Hepatocyte (in vitro differentiated cells): ENCODE data around the gene PLSCR5. TPM values are rescaled to one million over a fixed set of nuclear protein-coding genes. Genes with fewer than 3 reads are reported as not detected.

ENCODE experiments used
- DNase-seq: peaks from one replicate; pipeline ENCODE4 v3.0.0-alpha.2; 2016; ENCODE audit warnings: low spot score
- H2AFZ ChIP-seq: fragments of 200-600 bp; sonication (generic); 2 replicates; pipeline ENCODE4 v1.6.0; 2016; ENCODE audit warnings: antibody characterized with exemption, mild to moderate bottlenecking
- H3K27ac ChIP-seq: fragments of 200-600 bp; sonication (generic); 2 replicates; pipeline ENCODE4 v1.5.1; 2016; ENCODE audit warnings: mild to moderate bottlenecking
- H3K27me3 ChIP-seq: fragments of 200-600 bp; sonication (generic); 2 replicates; pipeline ENCODE4 v1.6.1; 2016
- H3K36me3 ChIP-seq: fragments of 200-600 bp; sonication (generic); replicated peaks from 2 replicates; pipeline ENCODE4 v1.5.1; 2016; ENCODE audit warnings: low read depth; ENCODE audit not compliant: insufficient read depth
- H3K4me1 ChIP-seq: fragments of 200-600 bp; sonication (generic); 2 replicates; pipeline ENCODE4 v1.5.1; 2016; ENCODE audit warnings: mild to moderate bottlenecking, moderate library complexity; ENCODE audit not compliant: insufficient read depth
- H3K4me2 ChIP-seq: fragments of 200-600 bp; sonication (generic); 2 replicates; pipeline ENCODE4 v1.6.0; 2016
- H3K4me3 ChIP-seq: fragments of 200-600 bp; sonication (generic); 2 replicates; pipeline ENCODE4 v1.5.1; 2016; ENCODE audit warnings: mild to moderate bottlenecking
- H3K79me2 ChIP-seq: fragments of 200-600 bp; sonication (generic); 2 replicates; pipeline ENCODE4 v1.6.0; 2017; ENCODE audit warnings: mild to moderate bottlenecking
- H3K9me2 ChIP-seq: fragments of 200-600 bp; sonication (generic); replicated peaks from 2 replicates; pipeline ENCODE4 v1.6.0; 2017; ENCODE audit warnings: mild to moderate bottlenecking; ENCODE audit not compliant: insufficient read depth
- H3K9me3 ChIP-seq: fragments of 200-600 bp; sonication (generic); 2 replicates; pipeline ENCODE4 v1.5.1; 2016; ENCODE audit warnings: low read depth, mild to moderate bottlenecking
- H4K20me1 ChIP-seq: fragments of 200-600 bp; sonication (generic); 2 replicates; pipeline ENCODE4 v1.6.0; 2016; ENCODE audit warnings: mild to moderate bottlenecking; ENCODE audit not compliant: insufficient read depth, poor library complexity, severe bottlenecking
- EZH2 ChIP-seq: fragments of 200-600 bp; sonication (generic); IDR thresholded peaks from 2 replicates; pipeline ENCODE4 v1.6.1; 2016; ENCODE audit warnings: antibody characterized with exemption, mild to moderate bottlenecking, borderline replicate concordance
- EZH2phosphoT487 ChIP-seq: fragments of 200-600 bp; sonication (generic); IDR thresholded peaks from one replicate; pipeline ENCODE4 v1.6.1; 2018; ENCODE audit warnings: antibody characterized with exemption, mild to moderate bottlenecking, low read depth, moderate library complexity; ENCODE audit not compliant: unreplicated experiment, severe bottlenecking
- WGBS: methylation state at CpG from one replicate; pipeline ENCODE4 v1.1.6; 2016; ENCODE audit warnings: low lambda C conversion rate; ENCODE audit errors: missing lambda C conversion rate; 5-methylcytosine and 5-hydroxymethylcytosine counted together
- polyA plus RNA-seq: library from polyadenylated mRNA; unstranded; fragments of >200 nt; fragmentation: Nextera tagmentation; extraction: Ambion mirVana; gene quantifications from 2 replicates; pipeline ENCODE4 v1.2.1, GENCODE V29; 2016
- total RNA-seq: library from RNA; depleted of rRNA; stranded (reverse); fragments of >200 nt; gene quantifications from 2 replicates; pipeline ENCODE4 v1.2.3, GENCODE V29; 2014
- TF ChIP-seq, protein P1 (sequence below): fragments of 200-600 bp; sonication (generic); IDR thresholded peaks from 2 replicates; pipeline ENCODE4 v1.5.1; 2016; ENCODE audit warnings: antibody characterized with exemption, mild to moderate bottlenecking; ENCODE audit not compliant: poor library complexity

The PLSCR5 gene
- total and polyA plus RNA-seq, 2 experiments from 2014 or later: 2.0 to 3.0 TPM

DNA sequence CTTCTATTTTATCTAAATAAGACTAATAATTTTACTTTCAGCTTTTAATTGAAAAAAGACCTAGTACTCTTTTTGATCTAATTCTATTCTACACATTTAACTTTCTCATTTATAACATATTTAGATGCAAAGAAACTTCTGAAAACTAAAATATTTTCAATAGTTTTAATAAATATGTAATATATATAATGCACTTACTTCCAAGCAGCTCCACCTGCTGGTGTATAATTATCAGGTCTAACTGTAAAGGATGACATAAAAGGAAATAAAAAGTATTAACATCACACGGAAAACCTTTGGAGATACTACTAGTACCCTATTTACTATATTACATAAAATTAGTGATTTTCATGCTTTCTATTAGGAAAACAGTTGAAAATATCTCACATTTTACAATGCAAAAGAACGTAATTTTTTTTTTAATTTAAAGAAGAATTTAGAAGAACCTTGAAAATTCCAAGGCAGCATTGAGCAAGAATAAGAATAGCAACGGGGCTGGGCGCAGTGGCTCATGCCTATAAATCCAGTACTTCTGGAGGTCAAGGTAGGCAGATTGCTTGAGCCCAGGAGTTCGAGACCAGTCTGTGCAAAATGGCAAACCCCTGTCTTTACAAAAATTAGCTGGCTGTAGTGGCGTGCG, 10.2 kb downstream of the PLSCR5 start:
- H3K79me2 ChIP-seq: no peaks in the 10 kb centered on the region
- H3K9me3 ChIP-seq: no peaks in the 10 kb centered on the region
- no peak overlapping the region for H3K4me3 ChIP-seq
- H3K4me2 ChIP-seq: no peak overlapping the region
- H2AFZ ChIP-seq: no peak overlapping the region
- H3K36me3 ChIP-seq: no peaks in the 10 kb centered on the region
- no peaks in the 10 kb centered on the region for H3K9me2 ChIP-seq
- H3K27ac ChIP-seq: no peak overlapping the region
- no peaks in the 10 kb centered on the region for H3K27me3 ChIP-seq
- H4K20me1 ChIP-seq: no peaks in the 10 kb centered on the region
- TF ChIP-seq, protein P1, sequence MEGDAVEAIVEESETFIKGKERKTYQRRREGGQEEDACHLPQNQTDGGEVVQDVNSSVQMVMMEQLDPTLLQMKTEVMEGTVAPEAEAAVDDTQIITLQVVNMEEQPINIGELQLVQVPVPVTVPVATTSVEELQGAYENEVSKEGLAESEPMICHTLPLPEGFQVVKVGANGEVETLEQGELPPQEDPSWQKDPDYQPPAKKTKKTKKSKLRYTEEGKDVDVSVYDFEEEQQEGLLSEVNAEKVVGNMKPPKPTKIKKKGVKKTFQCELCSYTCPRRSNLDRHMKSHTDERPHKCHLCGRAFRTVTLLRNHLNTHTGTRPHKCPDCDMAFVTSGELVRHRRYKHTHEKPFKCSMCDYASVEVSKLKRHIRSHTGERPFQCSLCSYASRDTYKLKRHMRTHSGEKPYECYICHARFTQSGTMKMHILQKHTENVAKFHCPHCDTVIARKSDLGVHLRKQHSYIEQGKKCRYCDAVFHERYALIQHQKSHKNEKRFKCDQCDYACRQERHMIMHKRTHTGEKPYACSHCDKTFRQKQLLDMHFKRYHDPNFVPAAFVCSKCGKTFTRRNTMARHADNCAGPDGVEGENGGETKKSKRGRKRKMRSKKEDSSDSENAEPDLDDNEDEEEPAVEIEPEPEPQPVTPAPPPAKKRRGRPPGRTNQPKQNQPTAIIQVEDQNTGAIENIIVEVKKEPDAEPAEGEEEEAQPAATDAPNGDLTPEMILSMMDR: peak; percentile 66
- no peak for TF ChIP-seq EZH2
- no peaks in the 10 kb centered on the region for H3K4me1 ChIP-seq
- 83% methylated on average over 7 of the region's 7 CpGs for whole genome bisulfite sequencing
- peak; percentile 16 for DNase-seq

DNA sequence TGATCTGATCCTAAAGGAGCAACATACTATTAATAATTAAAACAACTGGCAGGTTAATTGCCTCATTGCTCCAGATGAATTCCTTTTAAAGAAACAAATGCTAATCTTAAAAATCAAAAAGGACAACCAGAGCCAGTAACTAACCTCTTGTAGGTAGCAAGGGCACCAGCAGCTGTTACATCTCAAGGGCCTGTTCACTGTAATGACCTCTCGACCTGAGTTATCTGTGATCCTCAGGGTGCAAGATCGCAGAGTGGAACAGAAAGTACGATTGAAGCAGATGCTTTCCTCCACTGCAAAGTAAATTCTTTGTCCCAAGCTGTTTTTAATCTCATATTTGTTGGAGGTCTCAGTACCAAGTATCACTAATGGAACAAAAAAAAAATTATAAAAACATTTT, 11.4 kb downstream of the PLSCR5 start:
- H3K27me3 ChIP-seq: no peaks in the 10 kb centered on the region
- TF ChIP-seq, protein P1: no peak
- no peak for TF ChIP-seq EZH2
- no peak for TF ChIP-seq EZH2phosphoT487
- H3K9me3 ChIP-seq: no peaks in the 10 kb centered on the region
- no peaks in the 10 kb centered on the region for H3K79me2 ChIP-seq
- H4K20me1 ChIP-seq: no peaks in the 10 kb centered on the region
- H3K36me3 ChIP-seq: no peaks in the 10 kb centered on the region
- H2AFZ ChIP-seq: no peak overlapping the region
- no peaks in the 10 kb centered on the region for H3K9me2 ChIP-seq
- H3K27ac ChIP-seq: no peak overlapping the region
- no peaks in the 10 kb centered on the region for H3K4me1 ChIP-seq
- H3K4me3 ChIP-seq: no peak overlapping the region
- no peak overlapping the region for H3K4me2 ChIP-seq
- DNase-seq: no peak
- 60% methylated on average over 3 of the region's 3 CpGs for WGBS

DNA sequence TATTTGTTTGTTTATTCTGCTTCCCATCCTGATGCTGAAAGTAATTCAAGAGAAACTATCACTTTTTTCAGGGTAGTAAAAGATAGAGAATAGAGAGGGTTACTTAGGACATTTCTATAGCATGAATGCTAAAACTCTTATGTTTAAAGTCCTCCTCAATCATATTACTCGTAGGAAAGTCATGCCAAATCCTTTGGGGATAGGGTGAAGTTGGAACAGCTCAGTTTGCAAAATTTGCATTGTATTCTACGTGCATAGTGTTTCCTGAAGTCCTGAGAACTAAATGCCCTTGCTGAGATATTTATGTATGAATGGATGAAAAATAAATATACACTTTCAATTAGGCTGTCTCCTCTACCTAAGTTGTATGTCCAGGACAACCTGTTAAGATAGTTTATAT, 14.6 kb downstream of the PLSCR5 start:
- H3K9me2 ChIP-seq: no peaks in the 10 kb centered on the region
- TF ChIP-seq EZH2phosphoT487 (no peak), EZH2 (no peak)
- TF ChIP-seq, protein P1: no peak

More for the DNA sequence above, 14.6 kb downstream of the PLSCR5 start:
- Histone ChIP-seq H3K4me1 (no peaks in the 10 kb centered on the region), H3K27ac (no peak overlapping the region), H4K20me1 (no peaks in the 10 kb centered on the region), H2AFZ (no peak overlapping the region), H3K27me3 (no peaks in the 10 kb centered on the region), H3K4me2 (no peak overlapping the region), H3K36me3 (no peaks in the 10 kb centered on the region), H3K79me2 (no peaks in the 10 kb centered on the region), H3K4me3 (no peak overlapping the region), H3K9me3 (no peaks in the 10 kb centered on the region)
- WGBS: 58% methylated on average over 2 of the region's 2 CpGs
- no peak for DNase-seq
